ENCODE results near the gene ALK.

DNA sequence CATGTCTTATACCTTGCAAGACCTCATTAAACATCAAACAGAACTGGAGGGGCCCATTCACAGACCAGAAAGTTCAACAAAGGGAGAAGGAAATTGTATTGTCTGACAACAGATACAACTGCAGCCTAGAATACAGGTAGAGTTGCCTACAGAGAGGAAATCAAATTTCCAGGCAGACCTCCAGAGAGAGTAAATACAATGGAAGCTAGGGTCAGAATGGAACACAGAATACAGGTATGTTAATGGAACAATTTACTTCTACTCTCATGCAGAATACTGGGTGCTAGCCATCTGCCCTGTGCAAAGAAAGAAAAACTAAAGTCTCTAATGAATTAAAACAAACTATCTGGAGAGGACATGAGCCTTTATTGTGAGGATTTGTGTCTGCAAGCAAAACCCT, 31.6 kb upstream of the ALK start:
- TF ChIP-seq CTCF (IDR thresholded peaks at IDR 0.05) (no peak), POLR2A (IDR thresholded peaks at IDR 0.05) (no peak)
